ENCODE data around the gene DNAJB9.

GRCh38 chr7:108535257-108535656 is 34.4 kb upstream of the DNAJB9 start:
- TF ChIP-seq CTCF (IDR thresholded peaks at IDR 0.05; ENCODE audit: low read depth, low read length) (no peak), POLR2A (IDR thresholded peaks at IDR 0.05; ENCODE audit: extremely low read depth, insufficient read length) (no peak), MYC (IDR thresholded peaks at IDR 0.05; ENCODE audit: low read depth, low read length) (no peak)
- TF ChIP-seq, protein P1, sequence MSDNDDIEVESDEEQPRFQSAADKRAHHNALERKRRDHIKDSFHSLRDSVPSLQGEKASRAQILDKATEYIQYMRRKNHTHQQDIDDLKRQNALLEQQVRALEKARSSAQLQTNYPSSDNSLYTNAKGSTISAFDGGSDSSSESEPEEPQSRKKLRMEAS (IDR thresholded peaks at IDR 0.05; ENCODE audit: low read depth, low read length): no peak

Measured in NB4 (cell line).